HFFc6 (cell line): ENCODE results near the gene RBFOX2. TPM values are rescaled to one million over a fixed set of nuclear protein-coding genes. Genes with fewer than 3 reads are reported as not detected.

Experiments used
- DNase-seq: peaks from one replicate; pipeline ENCODE4 v3.0.0-alpha.2; 2018
- H3K27ac Mint-ChIP-seq: 2 replicates; pipeline ENCODE4 v1.8.0; 2020; ENCODE audit warnings: mild to moderate bottlenecking, mixed read lengths
- H3K27me3 Mint-ChIP-seq: 2 replicates; pipeline ENCODE4 v1.8.0; 2021; ENCODE audit warnings: mild to moderate bottlenecking, moderate library complexity, mixed read lengths; ENCODE audit not compliant: insufficient read depth
- H3K36me3 Mint-ChIP-seq: 2 replicates; pipeline ENCODE4 v1.8.0; 2021; ENCODE audit warnings: low read depth, mixed read lengths
- H3K4me1 Mint-ChIP-seq: 2 replicates; pipeline ENCODE4 v1.8.0; 2020; ENCODE audit warnings: low read depth, mixed read lengths
- H3K4me3 Mint-ChIP-seq: 2 replicates; pipeline ENCODE4 v1.8.0; 2020; ENCODE audit warnings: mild to moderate bottlenecking, moderate library complexity, mixed read lengths
- H3K9me3 Mint-ChIP-seq: 2 replicates; pipeline ENCODE4 v1.8.0; 2020; ENCODE audit warnings: mild to moderate bottlenecking, mixed read lengths
- CTCF ChIP-seq: fragments of 200-600 bp; sonication (generic); IDR thresholded peaks from 2 replicates; pipeline ENCODE4 v1.5.0; 2021; ENCODE audit warnings: antibody characterized with exemption, mild to moderate bottlenecking
- total RNA-seq, 6 experiments: library from RNA; stranded (reverse); fragmentation: NEBNext Ultra II Directional; extraction: Animal tissue kit (Norgen Biotek cat#: 25700); gene quantifications; 2 replicates in 1 of 6; 3 replicates in 5 of 6; pipeline ENCODE4 v1.2.3, GENCODE V29; 2021

Gene RBFOX2
- total RNA-seq, 6 experiments from 2014 or later, result 139 to 165 (median 155) TPM

GRCh38 chr22:35733791-35734516 is 294.7 kb downstream of the RBFOX2 start:
- no peaks in the 10 kb centered on the region for H3K4me1 Mint-ChIP-seq
- no peak for TF ChIP-seq CTCF
- H3K9me3 Mint-ChIP-seq, result no peaks in the 10 kb centered on the region
- H3K27me3 Mint-ChIP-seq, result peaks cover 10% of the 10 kb centered on the region
- H3K36me3 Mint-ChIP-seq, result peaks cover 34% of the 10 kb centered on the region
- H3K4me3 Mint-ChIP-seq, result no peak overlapping the region
- no peak for DNase-seq
- no peak overlapping the region for H3K27ac Mint-ChIP-seq

- Mint-ChIP-seq H3K27me3 (peaks cover 10% of the 10 kb centered on the region), H3K4me3 (no peak overlapping the region), H3K9me3 (no peaks in the 10 kb centered on the region), H3K27ac (no peak overlapping the region), H3K4me1 (no peaks in the 10 kb centered on the region), H3K36me3 (peaks cover 25% of the 10 kb centered on the region)
- no peak for DNase-seq
- no peak for TF ChIP-seq CTCF
These were observed 295.6 kb downstream of the RBFOX2 start for GRCh38 chr22:35733036-35733435.

- Mint-ChIP-seq H3K4me3 (no peak overlapping the region), H3K27ac (no peak overlapping the region), H3K9me3 (no peaks in the 10 kb centered on the region), H3K4me1 (no peaks in the 10 kb centered on the region), H3K27me3 (peaks cover 10% of the 10 kb centered on the region), H3K36me3 (peaks cover 17% of the 10 kb centered on the region)
- no peak for TF ChIP-seq CTCF
- DNase-seq, result no peak
These were observed 296.5 kb downstream of the RBFOX2 start for GRCh38 chr22:35732116-35732515.

GRCh38 chr22:35731321-35731720 is 297.3 kb downstream of the RBFOX2 start:
- peaks cover 8% of the 10 kb centered on the region for H3K27me3 Mint-ChIP-seq
- TF ChIP-seq CTCF, result no peak
- H3K4me1 Mint-ChIP-seq, result no peaks in the 10 kb centered on the region
- no peak for DNase-seq
- peaks cover 10% of the 10 kb centered on the region for H3K36me3 Mint-ChIP-seq
- H3K27ac Mint-ChIP-seq, result no peak overlapping the region
- no peak overlapping the region for H3K4me3 Mint-ChIP-seq
- H3K9me3 Mint-ChIP-seq, result no peaks in the 10 kb centered on the region

GRCh38 chr22:35729309-35729698 is 299.3 kb downstream of the RBFOX2 start:
- Mint-ChIP-seq H3K27me3 (peaks cover 8% of the 10 kb centered on the region), H3K4me1 (no peaks in the 10 kb centered on the region), H3K36me3 (no peaks in the 10 kb centered on the region), H3K27ac (no peak overlapping the region), H3K4me3 (no peak overlapping the region), H3K9me3 (no peaks in the 10 kb centered on the region)
- TF ChIP-seq CTCF, result no peak
- DNase-seq, result no peak
